HG03097 (cell line): ENCODE data around the gene FMNL2.
"Not testable (repeated sequence)": the region's sequence is repeated elsewhere in the genome, so short reads cannot be mapped to it uniquely, and the experiment has no call there.

Experiments used
- ATAC-seq: cut with Tn5 transposase; IDR thresholded peaks from one replicate; pipeline ENCODE4 v1.9.1; 2021; ENCODE audit not compliant: unreplicated experiment, low FRiP score

Gene FMNL2

GRCh38 chr2:152372438-152372984, 37.5 kb downstream of the FMNL2 start:
- no peak for ATAC-seq

- ATAC-seq, result no peak
Observed at GRCh38 chr2:152375174-152375573, 40.2 kb downstream of the FMNL2 start.

GRCh38 chr2:152376385-152376784, 41.4 kb downstream of the FMNL2 start:
- no peak for ATAC-seq

GRCh38 chr2:152376968-152377367, 42.0 kb downstream of the FMNL2 start:
- no peak for ATAC-seq

GRCh38 chr2:152379089-152379488, 44.1 kb downstream of the FMNL2 start:
- no peak for ATAC-seq

GRCh38 chr2:152380261-152381055, 45.5 kb downstream of the FMNL2 start:
- ATAC-seq, result no peak

GRCh38 chr2:152383702-152384101, 48.7 kb downstream of the FMNL2 start:
- no peak for ATAC-seq

GRCh38 chr2:152384992-152385391, 50.0 kb downstream of the FMNL2 start:
- ATAC-seq, result no peak

GRCh38 chr2:152385650-152386049, 50.7 kb downstream of the FMNL2 start:
- no peak for ATAC-seq

GRCh38 chr2:152386266-152386665, 51.3 kb downstream of the FMNL2 start:
- peak; percentile 58 for ATAC-seq

- ATAC-seq, result no peak
Observed at GRCh38 chr2:152387041-152387440, 52.1 kb downstream of the FMNL2 start.

- not testable (repeated sequence) for ATAC-seq
Observed at GRCh38 chr2:152388269-152388668, 53.3 kb downstream of the FMNL2 start.

- no peak for ATAC-seq
Observed at GRCh38 chr2:152389483-152389882, 54.5 kb downstream of the FMNL2 start.

GRCh38 chr2:152390837-152391236, 55.9 kb downstream of the FMNL2 start:
- ATAC-seq, result no peak

GRCh38 chr2:152391318-152391717, 56.3 kb downstream of the FMNL2 start:
- no peak for ATAC-seq

- no peak for ATAC-seq
Observed at GRCh38 chr2:152393377-152393776, 58.4 kb downstream of the FMNL2 start.

- ATAC-seq, result no peak
Observed at GRCh38 chr2:152394326-152394725, 59.4 kb downstream of the FMNL2 start.

GRCh38 chr2:152395103-152395502, 60.1 kb downstream of the FMNL2 start:
- no peak for ATAC-seq

- ATAC-seq, result no peak
Observed at GRCh38 chr2:152395572-152395971, 60.6 kb downstream of the FMNL2 start.

GRCh38 chr2:152396051-152396511, 61.1 kb downstream of the FMNL2 start:
- no peak for ATAC-seq

- ATAC-seq, result no peak
Observed at GRCh38 chr2:152396763-152397162, 61.8 kb downstream of the FMNL2 start.

- no peak for ATAC-seq
Observed at GRCh38 chr2:152399003-152399402, 64.0 kb downstream of the FMNL2 start.
